Measurements from ENCODE around the gene ANKRD52. TPM values are rescaled to one million over a fixed set of nuclear protein-coding genes. Genes with fewer than 3 reads are reported as not detected.

Gene ANKRD52
- total RNA-seq, 1 experiment from 2014 or later, result 56.6 TPM

- Histone ChIP-seq H3K9me2 (ENCODE audit: insufficient read depth) (no peaks in the 10 kb centered on the region), H3K36me3 (ENCODE audit: control insufficient read depth in 1 of 2, insufficient read depth in 2 of 2, low read length in 2 of 2) (peaks cover 43 to 49% of the 10 kb centered on the region in 2 experiments), H2AFZ (ENCODE audit: low read depth, low read length, poor library complexity, severe bottlenecking) (no peak overlapping the region), H3K4me1 (ENCODE audit: control insufficient read depth in 1 of 2, insufficient read depth in 2 of 2, low read length in 2 of 2) (no peaks in the 10 kb centered on the region), H3K27me3 (ENCODE audit: insufficient read depth, low read length) (no peaks in the 10 kb centered on the region), H3K9ac (ENCODE audit: low read length) (no peak overlapping the region), H3K27ac (ENCODE audit: low read depth, low read length) (no peak overlapping the region), H3K9me3 (ENCODE audit: control insufficient read depth in 1 of 2, insufficient read depth in 1 of 2, low read depth in 1 of 2, low read length in 2 of 2) (no peaks in the 10 kb centered on the region), H3K79me2 (ENCODE audit: insufficient read depth, low read length) (peaks cover 14% of the 10 kb centered on the region; the same call in 1 of the 2 replicates), H3K4me2 (ENCODE audit: low read length) (no peak overlapping the region), H4K20me1 (ENCODE audit: insufficient read depth) (no peaks in the 10 kb centered on the region), H3K4me3 (replicated peaks in 1 of 2; ENCODE audit: low read depth in 1 of 2, low read length in 2 of 2) (no peak overlapping the region)
- DNase-seq (ENCODE audit: low read depth, low spot score) (no peak), ATAC-seq (no peak)
- no peak for TF ChIP-seq ZFX (IDR thresholded peaks at IDR 0.05)
- no peak for TF ChIP-seq YY1 (IDR thresholded peaks at IDR 0.05; ENCODE audit: extremely low read depth, insufficient replicate concordance, low read depth, low read length)
- no peak for TF ChIP-seq TCF7L2 (IDR thresholded peaks at IDR 0.05; ENCODE audit: borderline replicate concordance, extremely low read depth, insufficient read depth, insufficient read length)
- TF ChIP-seq EZH2 (IDR thresholded peaks at IDR 0.05), result no peak
- TF ChIP-seq SRF (IDR thresholded peaks at IDR 0.05; ENCODE audit: low read depth), result no peak
- no TSS peak for BruUV-seq (replicated peaks)
- POLR2A ChIA-PET, result no interaction called here
- intact Hi-C loops (cut with micrococcal nuclease), result no loop called here
- CTCF ChIA-PET, result no interaction called here
- RAD21 ChIA-PET (ENCODE audit: low non-redundant PET in 1 of 2, low total read pairs in 2 of 2, uncharacterized antibody in 2 of 2, unreplicated experiment in 2 of 2), result no interaction called here
Observed at GRCh38 chr12:56282030-56282429, 23.8 kb upstream of the ANKRD52 start.

GRCh38 chr12:56280849-56281248 lies 22.7 kb upstream of the ANKRD52 start:
- Histone ChIP-seq H3K4me3 (replicated peaks in 1 of 2; ENCODE audit: low read depth in 1 of 2, low read length in 2 of 2) (no peak overlapping the region), H3K9me3 (ENCODE audit: control insufficient read depth in 1 of 2, insufficient read depth in 1 of 2, low read depth in 1 of 2, low read length in 2 of 2) (no peaks in the 10 kb centered on the region), H3K79me2 (ENCODE audit: insufficient read depth, low read length) (peaks cover 4% of the 10 kb centered on the region; the same call in 1 of the 2 replicates), H3K9ac (ENCODE audit: low read length) (no peak overlapping the region), H3K27ac (ENCODE audit: low read depth, low read length) (no peak overlapping the region), H3K4me1 (ENCODE audit: control insufficient read depth in 1 of 2, insufficient read depth in 2 of 2, low read length in 2 of 2) (no peaks in the 10 kb centered on the region), H4K20me1 (ENCODE audit: insufficient read depth) (no peaks in the 10 kb centered on the region), H3K4me2 (ENCODE audit: low read length) (no peak overlapping the region), H2AFZ (ENCODE audit: low read depth, low read length, poor library complexity, severe bottlenecking) (no peak overlapping the region), H3K27me3 (ENCODE audit: insufficient read depth, low read length) (no peaks in the 10 kb centered on the region), H3K36me3 (ENCODE audit: control insufficient read depth in 1 of 2, insufficient read depth in 2 of 2, low read length in 2 of 2) (peaks cover 41 to 51% of the 10 kb centered on the region in 2 experiments), H3K9me2 (ENCODE audit: insufficient read depth) (no peaks in the 10 kb centered on the region)
- POLR2A ChIA-PET, result no interaction called here
- ATAC-seq, result no peak
- BruUV-seq (replicated peaks), result no TSS peak
- intact Hi-C loops (cut with micrococcal nuclease), result no loop called here
- RAD21 ChIA-PET (ENCODE audit: low non-redundant PET in 1 of 2, low total read pairs in 2 of 2, uncharacterized antibody in 2 of 2, unreplicated experiment in 2 of 2), result no interaction called here
- no peak for DNase-seq (ENCODE audit: low read depth, low spot score)
- no peak for TF ChIP-seq EZH2 (IDR thresholded peaks at IDR 0.05)
- no peak for TF ChIP-seq SIN3A (IDR thresholded peaks at IDR 0.05; ENCODE audit: low read depth)
- TF ChIP-seq ATF3 (IDR thresholded peaks at IDR 0.05), result no peak
- no peak for TF ChIP-seq ZFX (IDR thresholded peaks at IDR 0.05)
- no peak for TF ChIP-seq YY1 (IDR thresholded peaks at IDR 0.05; ENCODE audit: extremely low read depth, insufficient replicate concordance, low read depth, low read length)
- no peak for TF ChIP-seq ZNF274 (IDR thresholded peaks at IDR 0.05; ENCODE audit: low read depth, low read length)
- TF ChIP-seq CEBPB (IDR thresholded peaks at IDR 0.05; ENCODE audit: low read depth), result no peak
- TF ChIP-seq FOSL1 (IDR thresholded peaks at IDR 0.05; ENCODE audit: low read depth), result no peak
- TF ChIP-seq EGR1 (IDR thresholded peaks at IDR 0.05; ENCODE audit: low read depth), result no peak
- TF ChIP-seq ELF1 (IDR thresholded peaks at IDR 0.05; ENCODE audit: borderline replicate concordance, low read depth), result no peak
- CTCF ChIA-PET, result no interaction called here

All from HCT116 (cell line).